Activated CD4-positive, alpha-beta T cell treated with anti-CD3 and anti-CD28 coated beads for 36 hours (primary cell): Measurements from ENCODE around the gene CAMKMT. TPM values are rescaled to one million over a fixed set of nuclear protein-coding genes. Genes with fewer than 3 reads are reported as not detected.

Experiments used
- ATAC-seq: fragments of 200-7000 bp; cut with Tn5 transposase; one replicate; pipeline ENCODE4 v1.10.0; 2021; ENCODE audit warnings: mild to moderate bottlenecking, moderate library complexity
- CTCF ChIA-PET: fragments of 350-600 bp; sonication (Branson Sonifier 250); formaldehyde crosslinking; loops from one replicate; lab custom pipeline; 2021; ENCODE audit warnings: antibody characterized with exemption; lab: Charles Lee
- POLR2A ChIA-PET: fragments of 350-600 bp; sonication (Branson Sonifier 250); formaldehyde crosslinking; loops from one replicate; lab custom pipeline; 2021; ENCODE audit warnings: antibody characterized with exemption, inconsistent platforms; lab: Charles Lee
- DNase-seq: peaks from one replicate; pipeline ENCODE4 v3.0.0-alpha.2; 2020
- H3K27ac Mint-ChIP-seq: one replicate; pipeline ENCODE4 v1.8.0; 2021; ENCODE audit warnings: mixed read lengths
- H3K27me3 Mint-ChIP-seq: one replicate; pipeline ENCODE4 v1.8.0; 2021; ENCODE audit warnings: mixed read lengths
- H3K36me3 Mint-ChIP-seq: one replicate; pipeline ENCODE4 v1.8.0; 2021; ENCODE audit warnings: low read depth, mixed read lengths
- H3K4me1 Mint-ChIP-seq: one replicate; pipeline ENCODE4 v1.8.0; 2021; ENCODE audit warnings: mixed read lengths
- H3K4me3 Mint-ChIP-seq: one replicate; pipeline ENCODE4 v1.8.0; 2021; ENCODE audit warnings: mild to moderate bottlenecking, moderate library complexity, mixed read lengths
- H3K9me3 Mint-ChIP-seq: one replicate; pipeline ENCODE4 v1.8.0; 2021; ENCODE audit warnings: low read depth, mixed read lengths
- intact Hi-C, 2 experiments: fragments of 100-400 bp; cut with DNase I in 1 of 2; cut with micrococcal nuclease in 1 of 2; formaldehyde crosslinking; loops; one replicate each; pipeline versions ENCODE4 v1.14.2 to v1.15.1; 2022 to 2024; cut with DNase I, micrococcal nuclease
- total RNA-seq, 2 experiments: library from RNA; stranded (reverse); gene quantifications; one replicate each; pipeline ENCODE4 v1.2.3, GENCODE V29; 2021

CAMKMT gene
- total RNA-seq, 2 experiments from 2014 or later, result 10.8 to 13.3 TPM

- intact Hi-C loops, result loop anchor here in 1 of 2 experiments (5.0 kb wide), 1 partner anchor 88 kb away; no protein-coding TSS in a partner anchor
- no peaks in the 10 kb centered on the region for H3K27me3 Mint-ChIP-seq
- no peak overlapping the region for H3K27ac Mint-ChIP-seq
- CTCF ChIA-PET, result no interaction called here
- POLR2A ChIA-PET, result no interaction called here
- DNase-seq (no peak), ATAC-seq (no peak)
- peaks cover 10% of the 10 kb centered on the region for H3K4me1 Mint-ChIP-seq
- H3K36me3 Mint-ChIP-seq, result peaks cover 45% of the 10 kb centered on the region
- H3K9me3 Mint-ChIP-seq, result no peaks in the 10 kb centered on the region
- no peak overlapping the region for H3K4me3 Mint-ChIP-seq
Observed at GRCh38 chr2:44330801-44331200, 30.9 kb upstream of the CAMKMT start.

GRCh38 chr2:44333994-44334393, 27.8 kb upstream of the CAMKMT start:
- Mint-ChIP-seq H3K36me3 (peaks cover 62% of the 10 kb centered on the region), H3K4me3 (no peak overlapping the region), H3K27me3 (no peaks in the 10 kb centered on the region), H3K9me3 (peaks cover 2% of the 10 kb centered on the region), H3K4me1 (peaks cover 12% of the 10 kb centered on the region), H3K27ac (no peak overlapping the region)
- DNase-seq, result no peak
- CTCF ChIA-PET, result interaction anchor here (0.9 to 1.3 kb wide), 2 partner anchors 13 to 56 kb away, joined by 3 to 5 read pairs; no protein-coding TSS in a partner anchor
- ATAC-seq, result no peak
- POLR2A ChIA-PET, result no interaction called here
- intact Hi-C loops, result loop anchor here in 1 of 2 experiments (5.0 kb wide), 1 partner anchor 92 kb away; no protein-coding TSS in a partner anchor

GRCh38 chr2:44335806-44336538, 25.8 kb upstream of the CAMKMT start:
- DNase-seq, result no peak
- H3K4me1 Mint-ChIP-seq, result peaks cover 3% of the 10 kb centered on the region
- H3K27ac Mint-ChIP-seq, result no peak overlapping the region
- intact Hi-C loops, result no loop called here
- no peak for ATAC-seq
- H3K27me3 Mint-ChIP-seq, result no peaks in the 10 kb centered on the region
- ChIA-PET POLR2A (no interaction called here), CTCF (interaction anchor here (1.1 kb wide), 1 partner anchor 292 kb away, joined by 4 read pairs; no protein-coding TSS in a partner anchor)
- peaks cover 62% of the 10 kb centered on the region for H3K36me3 Mint-ChIP-seq
- H3K9me3 Mint-ChIP-seq, result peaks cover 2% of the 10 kb centered on the region
- no peak overlapping the region for H3K4me3 Mint-ChIP-seq

GRCh38 chr2:44342854-44343253, 18.9 kb upstream of the CAMKMT start:
- no peaks in the 10 kb centered on the region for H3K27me3 Mint-ChIP-seq
- POLR2A ChIA-PET, result no interaction called here
- no peaks in the 10 kb centered on the region for H3K4me1 Mint-ChIP-seq
- intact Hi-C loops, result loop anchor here (1.0 to 5.0 kb wide), 4 partner anchors 99 to 301 kb away; no protein-coding TSS in a partner anchor
- peak; percentile 33 for DNase-seq
- H3K27ac Mint-ChIP-seq, result no peak overlapping the region
- CTCF ChIA-PET, result interaction anchor here (0.8 to 1.5 kb wide), 5 partner anchors 9 to 255 kb away, joined by 3 to 8 read pairs (median 3); no protein-coding TSS in a partner anchor
- no peak for ATAC-seq
- peaks cover 35% of the 10 kb centered on the region for H3K36me3 Mint-ChIP-seq
- no peaks in the 10 kb centered on the region for H3K9me3 Mint-ChIP-seq
- H3K4me3 Mint-ChIP-seq, result no peak overlapping the region

- peaks cover 19% of the 10 kb centered on the region for H3K36me3 Mint-ChIP-seq
- intact Hi-C loops, result no loop called here
- POLR2A ChIA-PET, result no interaction called here
- H3K4me3 Mint-ChIP-seq, result no peak overlapping the region
- CTCF ChIA-PET, result interaction anchor here (0.7 to 2.2 kb wide), 5 partner anchors 9 to 61 kb away, joined by 3 to 10 read pairs (median 3); no protein-coding TSS in a partner anchor
- no peaks in the 10 kb centered on the region for H3K9me3 Mint-ChIP-seq
- H3K27ac Mint-ChIP-seq, result no peak overlapping the region
- peaks cover 19% of the 10 kb centered on the region for H3K4me1 Mint-ChIP-seq
- H3K27me3 Mint-ChIP-seq, result no peaks in the 10 kb centered on the region
- ATAC-seq (no peak), DNase-seq (no peak)
Observed at GRCh38 chr2:44347526-44347925, 14.2 kb upstream of the CAMKMT start.

GRCh38 chr2:44348400-44348799, 13.3 kb upstream of the CAMKMT start:
- Mint-ChIP-seq H3K4me1 (peaks cover 19% of the 10 kb centered on the region), H3K27me3 (no peaks in the 10 kb centered on the region), H3K4me3 (no peak overlapping the region), H3K9me3 (no peaks in the 10 kb centered on the region), H3K27ac (no peak overlapping the region), H3K36me3 (peaks cover 15% of the 10 kb centered on the region)
- ChIA-PET POLR2A (no interaction called here), CTCF (interaction anchor here (0.7 to 2.2 kb wide), 7 partner anchors 9 to 598 kb away, joined by 3 to 10 read pairs (median 4); partner anchors contain the start of genes CAMKMT and PREPL)
- no peak for DNase-seq
- no peak for ATAC-seq
- intact Hi-C loops, result no loop called here

GRCh38 chr2:44349506-44349905, 12.2 kb upstream of the CAMKMT start:
- Mint-ChIP-seq H3K9me3 (no peaks in the 10 kb centered on the region), H3K4me1 (peaks cover 22% of the 10 kb centered on the region), H3K27ac (no peak overlapping the region), H3K4me3 (no peak overlapping the region), H3K36me3 (peaks cover 13% of the 10 kb centered on the region), H3K27me3 (no peaks in the 10 kb centered on the region)
- POLR2A ChIA-PET, result interaction anchor here (0.6 kb wide), 1 partner anchor 22 kb away, joined by 3 read pairs; no protein-coding TSS in a partner anchor
- CTCF ChIA-PET, result interaction anchor here (0.6 to 1.6 kb wide), 4 partner anchors 8 to 37 kb away, joined by 3 to 7 read pairs (median 4); partner anchors contain the start of genes CAMKMT and PREPL
- intact Hi-C loops, result no loop called here
- ATAC-seq, result no peak
- no peak for DNase-seq

GRCh38 chr2:44351088-44351487, 10.7 kb upstream of the CAMKMT start:
- ATAC-seq, result no peak
- ChIA-PET POLR2A (interaction anchor here (0.7 kb wide), 1 partner anchor 696 kb away, joined by 4 read pairs; no protein-coding TSS in a partner anchor), CTCF (interaction anchor here (1.2 kb wide), 1 partner anchor 8 kb away, joined by 4 read pairs; no protein-coding TSS in a partner anchor)
- no peak for DNase-seq
- Mint-ChIP-seq H3K4me3 (no peak overlapping the region), H3K27me3 (no peaks in the 10 kb centered on the region), H3K4me1 (peaks cover 22% of the 10 kb centered on the region), H3K9me3 (no peaks in the 10 kb centered on the region), H3K36me3 (peaks cover 13% of the 10 kb centered on the region), H3K27ac (no peak overlapping the region)
- intact Hi-C loops, result no loop called here

- peaks cover 11% of the 10 kb centered on the region for H3K36me3 Mint-ChIP-seq
- peaks cover 22% of the 10 kb centered on the region for H3K4me1 Mint-ChIP-seq
- intact Hi-C loops, result no loop called here
- no peak overlapping the region for H3K27ac Mint-ChIP-seq
- ATAC-seq, result no peak
- no peaks in the 10 kb centered on the region for H3K27me3 Mint-ChIP-seq
- H3K9me3 Mint-ChIP-seq, result no peaks in the 10 kb centered on the region
- DNase-seq, result no peak
- POLR2A ChIA-PET, result interaction anchor here (0.8 kb wide), 1 partner anchor 10 kb away, joined by 8 read pairs; the partner anchor contains the start of genes CAMKMT and PREPL
- CTCF ChIA-PET, result interaction anchor here (1.2 to 1.3 kb wide), 2 partner anchors 9 to 39 kb away, joined by 3 to 4 read pairs; no protein-coding TSS in a partner anchor
- H3K4me3 Mint-ChIP-seq, result no peak overlapping the region
Observed at GRCh38 chr2:44351676-44352075, 10.1 kb upstream of the CAMKMT start.

GRCh38 chr2:44352510-44352909, 9.2 kb upstream of the CAMKMT start:
- DNase-seq (no peak), ATAC-seq (no peak)
- H3K4me3 Mint-ChIP-seq, result no peak overlapping the region
- CTCF ChIA-PET, result interaction anchor here (1.2 to 1.3 kb wide), 2 partner anchors 10 to 38 kb away, joined by 3 to 4 read pairs; no protein-coding TSS in a partner anchor
- POLR2A ChIA-PET, result no interaction called here
- intact Hi-C loops, result no loop called here
- H3K27ac Mint-ChIP-seq, result no peak overlapping the region
- H3K9me3 Mint-ChIP-seq, result no peaks in the 10 kb centered on the region
- peaks cover 11% of the 10 kb centered on the region for H3K36me3 Mint-ChIP-seq
- H3K27me3 Mint-ChIP-seq, result no peaks in the 10 kb centered on the region
- peaks cover 25% of the 10 kb centered on the region for H3K4me1 Mint-ChIP-seq

- CTCF ChIA-PET, result interaction anchor here (0.6 to 1.1 kb wide), 3 partner anchors 13 to 42 kb away, joined by 3 read pairs; no protein-coding TSS in a partner anchor
- Mint-ChIP-seq H3K36me3 (peaks cover 15% of the 10 kb centered on the region), H3K4me3 (no peak overlapping the region), H3K9me3 (no peaks in the 10 kb centered on the region), H3K27ac (no peak overlapping the region), H3K4me1 (peaks cover 35% of the 10 kb centered on the region), H3K27me3 (no peaks in the 10 kb centered on the region)
- no peak for DNase-seq
- intact Hi-C loops, result no loop called here
- POLR2A ChIA-PET, result interaction anchor here (0.7 kb wide), 1 partner anchor 112 kb away, joined by 3 read pairs; no protein-coding TSS in a partner anchor
- no peak for ATAC-seq
Observed at GRCh38 chr2:44354761-44355160, 7.0 kb upstream of the CAMKMT start.
